Left hindlimb (tissue), 1 donor: ENCODE results near the gene CFD.

ENCODE experiments used
- DNase-seq: peaks from one replicate; pipeline ENCODE4 v3.0.0-alpha.2; 2018

Gene CFD

DNA sequence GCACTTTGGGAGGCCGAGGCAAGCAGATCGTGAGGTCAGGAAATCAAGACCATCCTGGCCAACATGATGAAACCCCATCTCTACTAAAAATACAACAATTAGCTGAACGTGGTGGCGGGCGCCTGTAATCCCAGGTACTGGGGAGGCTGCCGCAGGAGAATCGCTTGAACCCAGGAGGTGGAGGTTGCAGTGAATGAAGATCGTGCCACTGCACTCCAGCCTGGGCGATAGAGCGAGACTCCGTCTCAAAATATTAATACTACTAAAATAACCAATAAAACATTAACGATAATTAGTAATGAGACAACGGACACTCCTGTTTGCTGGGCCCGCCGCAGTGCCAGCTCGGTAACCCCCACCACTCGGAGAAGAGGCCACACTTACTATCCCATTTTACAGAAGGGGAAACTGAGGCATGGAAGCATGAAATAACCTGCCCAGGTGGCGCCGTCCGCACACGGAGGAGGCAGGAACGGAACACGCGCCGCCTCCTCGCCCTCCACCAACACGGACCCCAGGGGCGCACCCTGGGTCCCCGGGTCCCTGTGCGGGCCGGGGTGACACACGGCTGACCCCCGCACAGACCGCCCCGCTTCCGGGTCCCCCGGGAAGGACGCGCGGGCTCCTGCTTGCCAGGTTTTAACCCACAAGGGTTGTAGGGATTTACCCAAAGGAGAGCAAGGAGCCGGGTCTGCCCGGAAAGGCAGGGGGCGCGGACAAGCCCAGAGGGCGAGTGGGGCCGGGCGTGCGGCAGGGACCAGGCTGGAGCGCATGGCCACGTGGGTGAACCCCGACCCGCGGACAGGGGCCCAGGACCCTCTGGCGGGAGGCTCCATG, 52.0 kb downstream of the CFD start:
- DNase-seq, result no peak

DNA sequence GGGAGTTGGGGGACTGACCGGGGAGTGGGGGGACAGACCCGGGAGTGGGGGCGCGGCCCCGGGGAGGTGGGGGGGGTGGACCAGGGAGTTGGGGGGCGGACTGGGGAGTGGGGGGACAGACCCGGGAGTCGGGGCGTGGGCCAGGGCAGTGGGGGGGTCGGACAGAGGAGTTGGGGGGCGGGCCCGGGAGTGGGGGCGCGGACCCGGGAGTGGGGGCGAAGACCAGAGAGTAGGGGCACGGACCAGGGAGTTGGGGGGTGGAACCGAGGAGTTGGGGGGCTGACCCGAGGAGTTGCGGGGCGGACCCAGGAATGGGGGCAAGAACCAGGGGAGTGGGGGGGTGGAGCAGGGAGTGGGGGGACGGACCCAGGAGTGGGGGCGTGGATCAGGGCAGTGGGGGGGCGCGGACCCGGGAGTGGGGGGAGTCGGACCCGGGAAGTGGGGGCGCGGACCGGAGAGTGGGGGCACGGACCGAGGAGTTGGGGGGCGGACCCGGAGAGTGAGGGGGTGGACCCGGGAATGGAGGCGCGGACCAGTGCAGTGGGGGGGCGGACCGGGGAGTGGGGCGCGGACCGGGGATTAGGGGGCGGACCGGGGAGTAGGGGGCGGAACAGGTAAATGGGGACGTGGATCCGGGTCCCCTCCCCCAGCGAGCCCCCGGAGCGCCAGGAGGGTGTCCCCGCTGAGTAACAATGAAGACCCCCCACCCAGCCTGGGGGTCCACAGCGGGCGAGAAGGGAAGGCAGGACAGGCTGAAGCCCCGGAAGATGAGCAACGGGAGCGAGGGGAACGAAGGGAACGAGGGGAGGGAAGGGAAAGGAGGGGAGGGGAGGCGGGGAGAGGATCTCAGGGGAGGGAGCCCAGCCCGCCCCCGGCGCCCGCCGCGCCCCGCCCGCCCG, 53.0 kb downstream of the CFD start:
- DNase-seq, result no peak
